RWPE2 (cell line): ENCODE results near the gene RFPL1.
A peak's percentile ranks its signal among the peaks of the same experiment; 100 is the strongest.
"Not testable (repeated sequence)": the region's sequence is repeated elsewhere in the genome, so short reads cannot be mapped to it uniquely, and the experiment has no call there.

Experiments used
- ATAC-seq: fragments of 200-7000 bp; cut with Tn5 transposase; 3 replicates; pipeline ENCODE4 v1.9.1; 2021; ENCODE audit warnings: low read depth
- DNase-seq: peaks from one replicate; pipeline ENCODE4 v3.0.0-alpha.2; 2020; ENCODE audit warnings: low spot score
- H3K27ac ChIP-seq: fragments of 450-650 bp; 2 replicates; pipeline ENCODE4 v1.5.1; 2017; ENCODE audit warnings: mild to moderate bottlenecking; ENCODE audit not compliant: poor library complexity, severe bottlenecking
- H3K27me3 ChIP-seq: fragments of 250-450 bp; sonication (Bioruptor Pico); 2 replicates; pipeline ENCODE4 v1.5.1; 2021; ENCODE audit warnings: mild to moderate bottlenecking, moderate library complexity; ENCODE audit not compliant: insufficient read depth, poor library complexity, severe bottlenecking
- H3K36me3 ChIP-seq: fragments of 250-450 bp; sonication (Bioruptor Pico); 2 replicates; pipeline ENCODE4 v1.5.1; 2020; ENCODE audit warnings: low read depth, mild to moderate bottlenecking, moderate library complexity
- H3K4me1 ChIP-seq: fragments of 250-450 bp; sonication (Bioruptor Pico); 2 replicates; pipeline ENCODE4 v1.5.1; 2021; ENCODE audit warnings: mild to moderate bottlenecking, moderate library complexity; ENCODE audit not compliant: insufficient read depth, poor library complexity, severe bottlenecking
- H3K4me3 ChIP-seq: fragments of 250-450 bp; sonication (Bioruptor Pico); 2 replicates; pipeline ENCODE4 v1.5.1; 2021; ENCODE audit warnings: mild to moderate bottlenecking, moderate library complexity; ENCODE audit not compliant: severe bottlenecking
- H3K9me3 ChIP-seq: fragments of 250-450 bp; sonication (Bioruptor Pico); 2 replicates; pipeline ENCODE4 v1.5.1; 2021; ENCODE audit warnings: mild to moderate bottlenecking, moderate library complexity; ENCODE audit not compliant: severe bottlenecking
- TF ChIP-seq, protein P1 (sequence below): fragments of 450-650 bp; IDR thresholded peaks from one replicate; pipeline ENCODE4 v1.5.1; 2017; ENCODE audit warnings: mild to moderate bottlenecking, moderate library complexity; ENCODE audit not compliant: poor library complexity, severe bottlenecking

Gene RFPL1

DNA sequence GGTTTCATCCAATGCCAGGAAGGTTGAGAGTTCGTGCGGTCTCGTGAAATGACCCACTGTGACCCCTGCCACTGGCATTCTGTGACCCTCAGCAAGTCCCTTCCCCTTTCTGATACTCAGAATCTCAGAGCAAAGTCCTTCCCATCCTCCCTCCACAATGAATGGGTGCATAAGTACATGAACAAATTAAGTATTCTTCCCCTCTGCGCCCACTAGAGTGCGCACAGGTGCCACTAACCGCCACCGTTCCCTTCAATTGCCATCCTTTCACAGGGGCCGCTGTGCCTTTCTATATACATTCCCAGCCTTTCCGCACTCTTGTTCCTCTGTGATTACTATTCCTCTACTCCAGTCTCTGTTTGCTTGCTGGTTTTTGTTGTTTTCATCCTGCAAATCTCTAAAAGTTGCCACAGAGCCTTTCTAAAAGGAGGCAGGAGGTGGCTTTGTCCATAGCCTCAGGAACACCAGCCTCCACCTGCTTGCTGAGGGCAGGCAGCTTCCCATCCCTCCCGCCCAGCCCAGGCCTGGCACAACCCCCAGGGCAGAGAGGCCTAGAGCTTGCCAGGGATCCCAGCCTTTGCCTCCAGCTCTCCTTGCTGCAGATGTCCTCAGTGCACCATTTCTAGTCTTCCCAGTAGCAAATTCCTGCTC lies 43.3 kb upstream of the RFPL1 start:
- no peak overlapping the region for H3K4me3 ChIP-seq
- H3K36me3 ChIP-seq, result no peaks in the 10 kb centered on the region
- H3K27me3 ChIP-seq, result no peaks in the 10 kb centered on the region
- ATAC-seq, result peak; percentile 92
- H3K27ac ChIP-seq, result no peak overlapping the region
- H3K4me1 ChIP-seq, result no peaks in the 10 kb centered on the region
- H3K9me3 ChIP-seq, result no peaks in the 10 kb centered on the region
- no peak for DNase-seq
- TF ChIP-seq, protein P1, sequence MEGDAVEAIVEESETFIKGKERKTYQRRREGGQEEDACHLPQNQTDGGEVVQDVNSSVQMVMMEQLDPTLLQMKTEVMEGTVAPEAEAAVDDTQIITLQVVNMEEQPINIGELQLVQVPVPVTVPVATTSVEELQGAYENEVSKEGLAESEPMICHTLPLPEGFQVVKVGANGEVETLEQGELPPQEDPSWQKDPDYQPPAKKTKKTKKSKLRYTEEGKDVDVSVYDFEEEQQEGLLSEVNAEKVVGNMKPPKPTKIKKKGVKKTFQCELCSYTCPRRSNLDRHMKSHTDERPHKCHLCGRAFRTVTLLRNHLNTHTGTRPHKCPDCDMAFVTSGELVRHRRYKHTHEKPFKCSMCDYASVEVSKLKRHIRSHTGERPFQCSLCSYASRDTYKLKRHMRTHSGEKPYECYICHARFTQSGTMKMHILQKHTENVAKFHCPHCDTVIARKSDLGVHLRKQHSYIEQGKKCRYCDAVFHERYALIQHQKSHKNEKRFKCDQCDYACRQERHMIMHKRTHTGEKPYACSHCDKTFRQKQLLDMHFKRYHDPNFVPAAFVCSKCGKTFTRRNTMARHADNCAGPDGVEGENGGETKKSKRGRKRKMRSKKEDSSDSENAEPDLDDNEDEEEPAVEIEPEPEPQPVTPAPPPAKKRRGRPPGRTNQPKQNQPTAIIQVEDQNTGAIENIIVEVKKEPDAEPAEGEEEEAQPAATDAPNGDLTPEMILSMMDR, result peak; percentile 90

DNA sequence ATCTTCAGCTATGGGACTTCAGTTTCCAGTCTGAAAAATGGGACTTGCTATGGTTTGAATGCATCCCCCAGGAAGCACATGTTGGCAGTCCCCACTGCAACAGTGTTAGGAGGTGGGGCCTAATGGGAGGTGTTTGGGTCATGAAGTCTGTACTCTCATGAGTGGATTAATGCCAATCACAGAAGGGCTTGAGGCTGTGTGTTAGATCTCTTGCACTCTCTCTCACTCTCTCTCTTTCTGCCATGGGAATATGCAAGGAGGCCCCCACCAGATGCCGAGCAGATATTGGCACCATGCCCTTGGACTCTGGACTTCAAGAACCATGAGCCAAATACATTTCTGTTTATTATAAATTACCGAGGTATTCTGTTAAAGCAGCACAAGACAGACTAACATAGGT lies 42.3 kb upstream of the RFPL1 start:
- Histone ChIP-seq H3K9me3 (no peaks in the 10 kb centered on the region), H3K27me3 (no peaks in the 10 kb centered on the region), H3K4me3 (no peak overlapping the region), H3K36me3 (no peaks in the 10 kb centered on the region), H3K27ac (no peak overlapping the region), H3K4me1 (no peaks in the 10 kb centered on the region)
- TF ChIP-seq, protein P1, result no peak
- ATAC-seq (no peak), DNase-seq (no peak)

DNA sequence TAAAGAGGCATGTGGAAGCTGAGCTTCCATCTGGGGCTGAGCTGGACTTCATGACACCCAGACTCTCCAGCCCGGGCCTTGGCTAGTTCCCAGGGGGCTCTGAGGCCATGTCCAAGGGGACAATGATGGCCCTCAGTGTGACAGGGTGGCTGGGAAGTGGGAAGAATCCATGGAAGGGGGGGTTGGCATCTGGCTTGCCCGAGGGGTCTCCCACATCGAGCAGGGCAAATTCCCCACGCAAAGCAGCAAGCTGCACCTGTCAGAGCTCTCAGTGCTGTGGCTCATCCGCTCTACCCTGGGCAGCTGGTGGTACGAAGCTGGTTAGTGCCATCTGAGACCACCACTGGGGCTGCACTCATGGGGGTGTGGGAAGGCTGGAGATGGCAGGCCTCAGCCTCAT lies 40.6 kb upstream of the RFPL1 start:
- DNase-seq (no peak), ATAC-seq (no peak)
- Histone ChIP-seq H3K4me1 (no peaks in the 10 kb centered on the region), H3K4me3 (no peak overlapping the region), H3K27me3 (no peaks in the 10 kb centered on the region), H3K27ac (no peak overlapping the region), H3K9me3 (no peaks in the 10 kb centered on the region), H3K36me3 (no peaks in the 10 kb centered on the region)
- TF ChIP-seq, protein P1, result no peak

DNA sequence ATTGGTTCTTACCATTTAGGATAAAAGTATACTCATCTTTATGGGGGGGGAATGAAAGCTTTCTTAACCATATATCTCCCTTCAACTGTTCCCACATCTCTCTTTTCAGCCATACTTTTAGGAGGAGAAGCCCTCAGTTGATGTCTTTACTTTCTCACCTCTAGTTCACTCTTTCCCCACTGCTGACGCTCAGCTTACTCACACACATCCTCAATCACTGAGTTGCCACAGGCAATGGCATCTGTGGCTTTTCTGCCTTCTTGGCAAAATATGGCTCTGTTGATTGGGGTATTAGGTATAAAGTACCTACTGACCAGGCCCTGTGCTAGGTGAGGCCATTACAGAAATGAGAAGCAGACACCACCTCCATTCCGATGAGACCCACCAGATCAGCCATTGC lies 37.8 kb upstream of the RFPL1 start:
- Histone ChIP-seq H3K4me1 (no peaks in the 10 kb centered on the region), H3K36me3 (no peaks in the 10 kb centered on the region), H3K27me3 (no peaks in the 10 kb centered on the region), H3K4me3 (no peak overlapping the region), H3K27ac (no peak overlapping the region), H3K9me3 (no peaks in the 10 kb centered on the region)
- TF ChIP-seq, protein P1, result no peak
- ATAC-seq (no peak), DNase-seq (no peak)

DNA sequence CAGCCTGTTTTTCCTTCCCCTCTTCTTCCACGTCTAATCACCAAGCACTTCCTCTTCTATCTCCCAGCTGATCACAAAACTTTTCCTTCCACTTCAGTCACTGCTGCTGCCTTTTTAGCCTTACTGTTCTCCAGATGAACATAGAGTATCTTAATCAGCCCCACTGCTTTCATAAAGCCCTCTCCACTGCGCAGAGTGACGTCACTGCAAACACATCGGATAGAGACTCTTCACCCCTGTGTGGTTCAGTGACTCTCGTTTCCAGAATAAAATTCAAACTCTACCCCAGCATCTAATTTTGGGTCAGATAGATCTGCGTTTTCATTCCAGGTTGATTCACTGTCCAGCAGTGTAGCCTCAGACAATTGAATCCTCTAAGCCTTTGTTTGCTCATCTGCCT lies 36.8 kb upstream of the RFPL1 start:
- H3K27ac ChIP-seq, DNase-seq, H3K36me3 ChIP-seq, H3K27me3 ChIP-seq, ATAC-seq, H3K4me3 ChIP-seq, H3K4me1 ChIP-seq, H3K9me3 ChIP-seq: not testable (repeated sequence)
